AG04450 (cell line): ENCODE measurements around the gene WLS. TPM values are rescaled to one million over a fixed set of nuclear protein-coding genes. Genes with fewer than 3 reads are reported as not detected.

Experiments used
- CTCF ChIA-PET: fragments of 300-600, 350-600 bp; formaldehyde crosslinking; extraction: SDS; loops from one replicate; lab custom pipeline; 2022; ENCODE audit warnings: antibody characterized with exemption, inconsistent platforms; lab: Charles Lee
- POLR2A ChIA-PET: fragments of 350-600 bp; formaldehyde crosslinking; extraction: SDS; loops from one replicate; lab custom pipeline; 2021; ENCODE audit warnings: antibody characterized with exemption, inconsistent platforms; lab: Yijun Ruan, JAX
- DNase-seq: peaks from one replicate; pipeline ENCODE4 v3.0.0-alpha.2; 2011; ENCODE audit warnings: low read depth, low spot score
- H3K27ac ChIP-seq: one replicate; pipeline ENCODE4 v1.5.1; 2012; ENCODE audit warnings: low read depth, low read length, control low read depth
- H3K27me3 ChIP-seq: one replicate; pipeline ENCODE4 v1.6.0; 2012; ENCODE audit warnings: low read length; ENCODE audit not compliant: control insufficient read depth, insufficient read depth
- H3K4me3 ChIP-seq: 2 replicates; pipeline ENCODE4 v1.5.1; 2011; ENCODE audit warnings: mild to moderate bottlenecking, low read depth, low read length, control low read depth
- H3K9me3 ChIP-seq: 2 replicates; pipeline ENCODE4 v1.5.1; 2012; ENCODE audit warnings: low read length; ENCODE audit not compliant: control insufficient read depth, insufficient read depth
- polyA plus RNA-seq: library from polyadenylated mRNA; depleted of rRNA; stranded (reverse); fragments of >200 nt; gene quantifications from 2 replicates; pipeline ENCODE4 v1.2.3, GENCODE V29; 2011
- TF ChIP-seq, protein P1 (sequence below): IDR thresholded peaks from 2 replicates; pipeline ENCODE4 v1.5.1; 2011; ENCODE audit warnings: low read depth, low read length, control low read depth, inconsistent platforms

Gene WLS
- polyA plus RNA-seq, 1 experiment = 391 TPM

GRCh38 chr1:68147534-68148171 lies 84.7 kb downstream of the WLS start:
- ChIA-PET POLR2A (no interaction called here), CTCF (interaction anchor here (1.3 kb wide), 1 partner anchor 31 kb away, joined by 4 read pairs; no protein-coding TSS in a partner anchor)
- no peak overlapping the region for H3K4me3 ChIP-seq
- TF ChIP-seq, protein P1, sequence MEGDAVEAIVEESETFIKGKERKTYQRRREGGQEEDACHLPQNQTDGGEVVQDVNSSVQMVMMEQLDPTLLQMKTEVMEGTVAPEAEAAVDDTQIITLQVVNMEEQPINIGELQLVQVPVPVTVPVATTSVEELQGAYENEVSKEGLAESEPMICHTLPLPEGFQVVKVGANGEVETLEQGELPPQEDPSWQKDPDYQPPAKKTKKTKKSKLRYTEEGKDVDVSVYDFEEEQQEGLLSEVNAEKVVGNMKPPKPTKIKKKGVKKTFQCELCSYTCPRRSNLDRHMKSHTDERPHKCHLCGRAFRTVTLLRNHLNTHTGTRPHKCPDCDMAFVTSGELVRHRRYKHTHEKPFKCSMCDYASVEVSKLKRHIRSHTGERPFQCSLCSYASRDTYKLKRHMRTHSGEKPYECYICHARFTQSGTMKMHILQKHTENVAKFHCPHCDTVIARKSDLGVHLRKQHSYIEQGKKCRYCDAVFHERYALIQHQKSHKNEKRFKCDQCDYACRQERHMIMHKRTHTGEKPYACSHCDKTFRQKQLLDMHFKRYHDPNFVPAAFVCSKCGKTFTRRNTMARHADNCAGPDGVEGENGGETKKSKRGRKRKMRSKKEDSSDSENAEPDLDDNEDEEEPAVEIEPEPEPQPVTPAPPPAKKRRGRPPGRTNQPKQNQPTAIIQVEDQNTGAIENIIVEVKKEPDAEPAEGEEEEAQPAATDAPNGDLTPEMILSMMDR = no peak
- no peaks in the 10 kb centered on the region for H3K9me3 ChIP-seq
- no peak overlapping the region for H3K27ac ChIP-seq
- no peak for DNase-seq
- no peaks in the 10 kb centered on the region for H3K27me3 ChIP-seq

DNA sequence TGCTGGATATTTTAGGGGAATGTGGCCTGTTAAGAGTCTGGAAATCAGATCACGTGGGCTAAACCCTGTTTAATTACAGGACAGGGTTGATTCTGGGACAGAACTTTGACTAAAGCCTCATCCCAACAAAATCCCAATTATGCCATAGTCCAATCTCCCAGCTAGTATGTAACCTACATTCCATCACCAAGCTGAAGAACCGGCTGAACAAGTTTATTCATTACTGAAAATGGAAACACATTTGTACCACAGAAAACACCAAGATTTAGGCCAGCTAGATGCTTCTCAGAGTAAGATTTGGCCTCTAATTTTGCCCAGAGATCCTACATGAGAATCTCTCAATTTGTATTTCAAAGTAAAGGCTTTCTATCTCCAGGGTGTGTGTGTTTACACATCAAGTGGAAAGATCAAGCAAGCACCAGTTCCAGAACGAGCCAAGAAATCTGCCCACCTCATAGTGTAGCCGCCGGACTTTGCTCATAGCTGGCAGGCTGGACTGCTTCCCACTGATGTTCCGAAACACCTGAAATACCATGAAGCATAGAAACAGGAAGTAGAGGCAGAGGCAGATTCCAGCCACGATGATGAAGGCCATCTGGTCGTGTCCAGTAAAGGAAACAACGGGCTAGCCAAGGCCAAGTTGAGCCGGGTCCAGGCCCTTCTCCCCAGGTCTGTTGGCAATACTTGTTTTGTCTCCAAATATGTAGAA lies 86.8 kb downstream of the WLS start:
- H3K27ac ChIP-seq = no peak overlapping the region
- TF ChIP-seq, protein P1 = no peak
- ChIA-PET CTCF (interaction anchor here (1.2 kb wide), 1 partner anchor 29 kb away, joined by 3 read pairs; no protein-coding TSS in a partner anchor), POLR2A (no interaction called here)
- no peak overlapping the region for H3K4me3 ChIP-seq
- no peaks in the 10 kb centered on the region for H3K9me3 ChIP-seq
- H3K27me3 ChIP-seq = no peaks in the 10 kb centered on the region
- DNase-seq = no peak

DNA sequence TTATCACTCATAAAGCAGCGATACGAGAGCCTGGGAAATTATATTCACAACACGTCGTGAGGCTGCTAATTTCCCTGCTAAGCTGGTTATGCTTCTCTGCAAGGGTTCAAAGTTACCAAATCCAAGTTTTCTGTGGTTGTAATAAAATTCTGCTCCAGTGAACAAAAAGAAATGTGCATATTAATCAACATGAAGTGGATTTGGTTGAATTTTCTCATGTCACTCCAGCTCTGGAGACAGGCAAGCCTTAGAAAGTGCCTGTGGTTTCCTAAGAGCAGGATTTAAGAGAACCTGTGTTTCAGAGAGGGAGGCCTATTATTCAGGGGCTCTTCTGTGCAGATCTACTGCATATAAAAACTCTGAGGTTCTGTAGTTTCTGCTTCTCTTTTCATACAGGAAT lies 87.5 kb downstream of the WLS start:
- H3K27me3 ChIP-seq = no peaks in the 10 kb centered on the region
- H3K9me3 ChIP-seq = no peaks in the 10 kb centered on the region
- POLR2A ChIA-PET = no interaction called here
- DNase-seq = no peak
- no peak overlapping the region for H3K27ac ChIP-seq
- TF ChIP-seq, protein P1 = no peak
- no peak overlapping the region for H3K4me3 ChIP-seq
- CTCF ChIA-PET = interaction anchor here (1.2 kb wide), 1 partner anchor 28 kb away, joined by 3 read pairs; no protein-coding TSS in a partner anchor

GRCh38 chr1:68143633-68144032 lies 88.7 kb downstream of the WLS start:
- no peak for DNase-seq
- H3K4me3 ChIP-seq = no peak overlapping the region
- no peaks in the 10 kb centered on the region for H3K9me3 ChIP-seq
- no peaks in the 10 kb centered on the region for H3K27me3 ChIP-seq
- ChIA-PET POLR2A (interaction anchor here (1.1 to 1.9 kb wide), 2 partner anchors 30 to 89 kb away, joined by 3 to 6 read pairs; partner anchors contain the start of gene WLS), CTCF (no interaction called here)
- H3K27ac ChIP-seq = no peak overlapping the region
- TF ChIP-seq, protein P1 = no peak

- POLR2A ChIA-PET = interaction anchor here (1.3 to 2.7 kb wide), 4 partner anchors 24 to 90 kb away, joined by 3 to 14 read pairs (median 6); partner anchors contain the start of gene WLS
- CTCF ChIA-PET = interaction anchor here (0.8 to 3.1 kb wide), 5 partner anchors 23 to 203 kb away, joined by 3 to 19 read pairs (median 7); no protein-coding TSS in a partner anchor
- no peak for DNase-seq
- no peaks in the 10 kb centered on the region for H3K27me3 ChIP-seq
- H3K9me3 ChIP-seq = no peaks in the 10 kb centered on the region
- no peak overlapping the region for H3K4me3 ChIP-seq
- H3K27ac ChIP-seq = peak overlapping the region; percentile 58
- TF ChIP-seq, protein P1 = no peak
Observed at GRCh38 chr1:68142461-68142860, 89.9 kb downstream of the WLS start.
